ENCODE results near the gene KDM2A.

KDM2A gene

GRCh38 chr11:67116758-67117105, 2.3 kb upstream of the KDM2A start (continued):
- no peak for TF ChIP-seq SP3 (tag by site-specific recombination; IDR thresholded peaks at IDR 0.05)
- no peak for TF ChIP-seq ZNF366 (tag by site-specific recombination; conservative IDR thresholded peaks at IDR 0.05)
- no peak for TF ChIP-seq YY2 (tag by site-specific recombination; IDR thresholded peaks at IDR 0.05)

- H3K27ac ChIP-seq (ENCODE audit: extremely low read depth, low read depth, low read length): no peak overlapping the region
- no peaks in the 10 kb centered on the region for H3K4me1 ChIP-seq (ENCODE audit: control insufficient read depth, insufficient read depth, low read length)
- CTCF ChIA-PET: interaction anchor here (0.7 to 1.5 kb wide), 4 partner anchors 22 to 240 kb away, joined by 3 to 6 read pairs (median 4); no protein-coding TSS in a partner anchor
- POLR2A ChIA-PET: no interaction called here
- H3K36me3 ChIP-seq (ENCODE audit: control insufficient read depth in 2 of 2, insufficient read depth in 1 of 2, low read length in 2 of 2): no peaks in the 10 kb centered on the region; a peak in 1 of 3 replicates
- H3K4me3 ChIP-seq (ENCODE audit: low read depth, low read length): no peak overlapping the region
- TF ChIP-seq SP7 (tag by site-specific recombination; IDR thresholded peaks at IDR 0.05) (peak; percentile 41; the same call in 1 of the 2 replicates), ZNF48 (tag by site-specific recombination; IDR thresholded peaks at IDR 0.05) (no peak)
- no peaks in the 10 kb centered on the region for H3K9me3 ChIP-seq (ENCODE audit: control insufficient read depth, insufficient read depth, low read depth, low read length)
Measured at GRCh38 chr11:67117176-67117575, 1.9 kb upstream of the KDM2A start.

GRCh38 chr11:67117672-67118180, 1.3 kb upstream of the KDM2A start:
- CTCF ChIA-PET: interaction anchor here (1.0 to 1.5 kb wide), 2 partner anchors 36 to 240 kb away, joined by 3 read pairs; no protein-coding TSS in a partner anchor
- H3K9me3 ChIP-seq (ENCODE audit: control insufficient read depth, insufficient read depth, low read depth, low read length): no peaks in the 10 kb centered on the region
- H3K4me3 ChIP-seq (ENCODE audit: low read depth, low read length): no peak overlapping the region
- POLR2A ChIA-PET: no interaction called here
- no peak for TF ChIP-seq GLIS2 (tag by site-specific recombination; IDR thresholded peaks at IDR 0.05)
- no peak for TF ChIP-seq ZNF266 (tag by site-specific recombination; IDR thresholded peaks at IDR 0.05; ENCODE audit: low read depth)
- TF ChIP-seq ZNF777 (tag by site-specific recombination; IDR thresholded peaks at IDR 0.05; ENCODE audit: borderline replicate concordance): no peak
- no peak for TF ChIP-seq ZNF449 (tag by site-specific recombination; IDR thresholded peaks at IDR 0.05)
- TF ChIP-seq REPIN1 (tag by site-specific recombination; IDR thresholded peaks at IDR 0.05; ENCODE audit: low read depth): no peak
- TF ChIP-seq KLF9 (tag by site-specific recombination; IDR thresholded peaks at IDR 0.05; ENCODE audit: low read depth): no peak
- peak overlapping the region; percentile 95; the same call in 1 of the 2 replicates for H3K27ac ChIP-seq (ENCODE audit: extremely low read depth, low read depth, low read length)
- no peaks in the 10 kb centered on the region for H3K4me1 ChIP-seq (ENCODE audit: control insufficient read depth, insufficient read depth, low read length)
- no peaks in the 10 kb centered on the region; a peak in 1 of 3 replicates for H3K36me3 ChIP-seq (ENCODE audit: control insufficient read depth in 2 of 2, insufficient read depth in 1 of 2, low read length in 2 of 2)

- POLR2A ChIA-PET: interaction anchor here (0.6 to 2.2 kb wide), 5 partner anchors 23 to 199 kb away, joined by 3 to 19 read pairs (median 5); no protein-coding TSS in a partner anchor
- CTCF ChIA-PET: interaction anchor here (0.5 to 1.3 kb wide), 2 partner anchors 27 to 144 kb away, joined by 3 read pairs; no protein-coding TSS in a partner anchor
- Histone ChIP-seq H3K4me3 (ENCODE audit: low read depth, low read length) (peak overlapping the region; percentile 32), H3K36me3 (ENCODE audit: control insufficient read depth in 2 of 2, insufficient read depth in 1 of 2, low read length in 2 of 2) (no peaks in the 10 kb centered on the region; a peak in 1 of 3 replicates), H3K4me1 (ENCODE audit: control insufficient read depth, insufficient read depth, low read length) (no peaks in the 10 kb centered on the region; the same call in 1 of the 2 replicates), H3K9me3 (ENCODE audit: control insufficient read depth, insufficient read depth, low read depth, low read length) (no peaks in the 10 kb centered on the region), H3K27ac (ENCODE audit: extremely low read depth, low read depth, low read length) (peak overlapping the region; percentile 95)
- TF ChIP-seq PRDM6 (tag by site-specific recombination; IDR thresholded peaks at IDR 0.05) (no peak), SP2 (tag by site-specific recombination; IDR thresholded peaks at IDR 0.05) (no peak), ZNF473 (tag by site-specific recombination; IDR thresholded peaks at IDR 0.05) (no peak), EGR2 (tag by site-specific recombination; IDR thresholded peaks at IDR 0.05; ENCODE audit: low read depth) (no peak), PBX3 (CRISPR knock-in tag; IDR thresholded peaks at IDR 0.05) (no peak), ZNF394 (tag by site-specific recombination; IDR thresholded peaks at IDR 0.05; ENCODE audit: borderline replicate concordance) (no peak), ZNF510 (tag by site-specific recombination; IDR thresholded peaks at IDR 0.05; ENCODE audit: insufficient replicate concordance) (no peak), ZNF626 (tag by site-specific recombination; IDR thresholded peaks at IDR 0.05) (no peak), ZNF558 (tag by site-specific recombination; IDR thresholded peaks at IDR 0.05) (no peak), MYNN (tag by site-specific recombination; IDR thresholded peaks at IDR 0.05; ENCODE audit: borderline replicate concordance) (no peak), ZBTB1 (tag by site-specific recombination; IDR thresholded peaks at IDR 0.05) (no peak), TRIM28 (IDR thresholded peaks at IDR 0.05; ENCODE audit: borderline replicate concordance, low read length) (no peak)
Measured at GRCh38 chr11:67118181-67118766, 789 bp upstream of the KDM2A start.
